Superior temporal gyrus (tissue), 1 donor: Measurements from ENCODE around the gene C2orf92.

Source experiments
- DNase-seq: peaks from one replicate; pipeline ENCODE4 v3.0.0-alpha.2; 2016; ENCODE audit errors: extremely low spot score

Gene C2orf92

DNA sequence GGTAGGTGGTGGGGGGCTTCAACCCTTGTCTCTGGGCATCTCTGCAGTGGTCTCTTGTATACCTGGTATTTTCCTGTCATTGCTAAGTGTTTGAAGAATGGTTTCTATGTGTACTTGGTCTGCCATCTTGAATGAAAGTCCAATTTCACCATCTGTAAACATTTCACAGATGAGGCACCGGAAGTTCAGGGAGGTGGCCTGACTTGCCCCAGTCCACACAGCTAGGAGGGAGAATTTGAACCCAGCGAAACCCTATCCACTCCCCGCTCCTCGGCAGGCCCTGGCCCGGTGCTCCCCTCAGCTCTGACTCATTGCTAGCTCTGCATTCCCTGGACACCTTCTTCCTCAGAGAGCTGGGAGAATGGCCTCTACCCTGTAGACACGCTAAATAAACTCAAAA is 74.4 kb downstream of the C2orf92 start:
- DNase-seq, result no peak

DNA sequence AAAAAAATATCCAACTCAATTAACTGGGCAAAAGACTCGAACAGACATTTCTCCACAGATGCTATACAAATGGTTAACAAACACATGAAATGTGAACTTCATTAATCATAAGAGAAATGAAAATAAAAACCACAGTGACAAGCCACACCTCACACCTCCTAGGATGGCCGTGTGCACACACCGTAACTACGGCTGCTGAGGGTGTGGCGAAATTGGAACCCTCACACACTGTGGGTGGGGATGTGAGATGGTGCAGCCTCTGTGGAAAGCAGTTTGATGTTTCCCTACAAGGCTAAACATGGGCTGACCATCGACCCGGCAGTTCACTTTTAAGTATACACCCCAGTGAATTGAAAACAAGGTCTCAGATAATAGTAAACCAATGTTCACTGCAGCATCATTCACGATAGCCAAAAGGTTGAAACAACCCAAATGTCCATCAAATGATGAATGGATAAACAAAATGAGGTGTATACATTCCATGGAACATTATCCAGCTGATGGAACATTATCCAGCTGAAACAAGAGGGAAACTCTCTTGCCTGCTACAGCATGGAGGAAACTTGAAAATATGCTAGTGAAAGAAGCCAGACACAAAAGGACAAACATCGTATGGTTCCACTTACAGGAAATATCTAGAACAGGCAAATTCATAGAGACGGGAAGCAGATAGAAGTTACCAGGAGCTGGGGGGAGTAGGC is 76.1 kb downstream of the C2orf92 start:
- DNase-seq, result no peak

DNA sequence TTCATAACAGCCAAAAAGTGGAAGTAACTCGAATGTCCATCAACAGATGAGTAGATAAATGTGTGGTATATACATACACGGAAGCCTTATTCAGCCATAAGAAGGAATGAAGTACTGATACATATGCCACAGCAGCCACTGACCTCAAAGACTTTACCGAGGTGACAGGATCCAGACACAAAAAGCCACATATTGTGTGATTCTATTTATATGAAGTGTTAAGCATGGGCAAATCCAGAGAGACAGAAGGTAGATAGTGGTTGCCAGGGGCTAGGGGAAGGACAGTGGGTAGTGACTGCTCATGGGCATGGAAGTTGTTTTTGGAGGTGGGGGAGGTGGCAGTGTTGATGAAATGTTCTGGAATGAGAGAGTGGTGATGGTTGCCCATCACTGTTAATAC is 77.8 kb downstream of the C2orf92 start:
- no peak for DNase-seq

DNA sequence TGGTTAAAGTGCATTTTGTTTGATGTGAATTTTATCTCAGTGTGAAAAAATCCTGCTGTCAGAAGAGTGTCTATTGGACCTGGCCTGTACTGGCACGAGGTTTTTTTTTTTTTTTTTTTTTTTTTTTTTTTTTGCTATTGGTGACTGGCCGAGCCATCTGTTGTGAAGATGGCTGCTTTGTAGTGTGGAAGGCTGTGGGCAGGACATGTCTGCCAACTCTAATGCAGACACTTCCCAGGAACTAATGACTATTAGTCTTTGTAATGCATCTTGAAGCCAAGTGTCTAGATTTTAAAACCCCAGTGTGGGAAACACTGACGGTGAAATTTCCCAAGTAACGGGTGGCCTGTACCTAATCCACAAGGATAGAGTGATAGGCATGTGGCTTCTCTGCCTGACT is 78.2 kb downstream of the C2orf92 start:
- no peak for DNase-seq

DNA sequence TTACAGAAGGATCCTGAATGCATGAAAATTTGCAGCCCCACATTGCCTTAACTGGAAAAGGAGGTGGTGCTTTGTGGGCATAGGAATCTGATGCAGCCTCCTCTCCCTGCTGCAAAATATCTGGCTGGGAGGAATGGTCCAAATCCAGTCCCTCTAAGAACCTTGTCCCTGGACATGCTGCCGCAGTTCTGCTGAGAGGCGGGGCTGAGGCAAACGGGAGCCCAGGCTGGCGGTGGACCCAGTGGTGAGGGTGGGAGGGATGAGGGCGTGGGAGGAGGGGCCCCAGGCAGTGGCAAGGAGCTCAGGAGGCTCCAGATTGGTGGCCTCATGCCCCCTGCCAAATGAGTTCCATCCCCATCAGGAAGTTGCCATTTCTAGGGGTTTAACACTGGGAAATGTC is 80.1 kb downstream of the C2orf92 start:
- DNase-seq, result no peak

DNA sequence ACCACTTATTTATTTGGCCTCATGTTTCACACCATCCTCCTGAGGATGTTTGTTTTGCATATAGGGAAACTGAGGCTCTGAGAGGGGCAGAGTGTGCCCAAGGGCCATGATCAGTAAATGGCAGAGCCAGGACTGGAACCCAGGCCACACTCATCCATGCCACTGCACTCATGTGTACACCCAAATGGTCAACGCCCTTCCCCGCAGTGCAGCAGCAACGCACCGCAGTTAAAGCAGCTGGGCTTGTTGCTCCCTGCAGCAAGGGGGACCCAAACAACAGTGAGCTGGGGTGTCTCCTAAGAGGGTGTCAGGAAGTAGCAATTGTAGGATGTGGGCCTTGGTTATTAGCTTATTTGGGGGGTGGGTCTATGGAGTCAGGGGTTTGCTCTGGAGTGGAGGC is 80.5 kb downstream of the C2orf92 start:
- DNase-seq, result no peak

DNA sequence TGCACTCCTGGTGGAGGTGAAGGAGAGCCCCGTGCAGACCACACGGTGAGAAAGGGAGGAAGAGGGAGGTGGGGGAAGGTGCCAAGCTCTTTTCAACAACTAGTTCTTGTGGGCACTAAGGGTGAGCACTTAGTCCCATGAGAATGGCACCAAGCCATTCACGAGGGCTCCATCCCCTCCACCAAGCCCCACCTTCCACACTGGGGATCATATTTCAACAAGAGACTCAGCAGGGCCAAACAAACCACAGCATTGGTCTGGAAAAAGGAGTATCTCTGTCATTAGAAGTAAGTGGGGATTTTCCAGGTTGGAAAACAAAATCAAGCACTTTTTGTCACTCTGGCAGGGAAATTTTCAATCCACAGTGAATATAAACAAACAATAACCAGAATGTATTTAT is 82.2 kb downstream of the C2orf92 start:
- DNase-seq, result no peak
